ENCODE results near the gene C1orf198.

C1orf198 gene

GRCh38 chr1:230807029-230807428, 61.3 kb downstream of the C1orf198 start:
- no peak for DNase-seq

- DNase-seq: no peak
Measured at GRCh38 chr1:230806552-230806951, 61.8 kb downstream of the C1orf198 start.

- no peak for DNase-seq
Measured at GRCh38 chr1:230804396-230804795, 63.9 kb downstream of the C1orf198 start.

DNA sequence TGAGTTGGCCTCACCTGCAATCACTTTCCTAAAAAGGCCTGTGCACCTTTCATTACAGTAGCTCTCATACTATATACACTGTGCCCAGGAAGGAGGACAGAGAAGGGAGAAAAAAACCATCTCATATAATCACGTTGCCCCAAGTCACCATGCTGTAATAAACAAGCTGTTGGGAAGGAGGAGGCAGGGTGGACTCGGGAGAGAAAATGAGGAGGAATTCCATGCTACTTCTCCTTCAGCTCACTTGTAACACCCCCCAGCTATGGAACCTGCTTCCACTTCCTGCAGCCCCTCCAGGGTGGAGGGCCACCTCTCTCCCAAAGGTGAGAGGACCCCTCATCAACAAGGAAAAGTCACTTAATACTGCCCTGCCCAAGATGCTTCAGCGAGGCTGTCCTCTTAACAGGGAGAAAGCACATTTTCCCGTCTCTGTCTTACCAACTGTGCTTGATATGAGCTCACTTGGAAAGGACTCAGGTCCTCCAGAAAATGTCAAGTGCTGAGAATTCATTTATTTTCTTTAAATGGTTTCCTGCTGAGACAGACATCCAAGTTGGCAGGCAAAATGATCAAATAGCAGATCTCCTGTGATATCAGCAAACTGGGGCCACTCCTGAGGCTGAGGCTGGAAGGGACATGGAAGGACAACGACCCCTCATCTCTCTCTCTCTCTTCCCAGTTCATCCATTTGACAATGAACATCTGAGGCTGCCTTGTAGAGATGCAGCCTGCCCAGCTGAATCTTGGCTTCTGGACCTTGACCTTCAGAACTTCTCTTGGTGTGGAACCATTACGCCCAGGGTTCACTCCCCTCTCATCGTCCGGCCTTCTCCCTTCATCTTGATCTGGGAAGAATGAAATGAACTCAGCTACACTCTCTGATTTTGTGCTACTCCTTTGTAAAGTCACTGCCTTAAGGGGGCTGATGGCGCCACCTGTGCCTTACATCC, 67.2 kb downstream of the C1orf198 start:
- no peak for DNase-seq

- no peak for DNase-seq
Measured at GRCh38 chr1:230798491-230798890, 69.8 kb downstream of the C1orf198 start.

DNA sequence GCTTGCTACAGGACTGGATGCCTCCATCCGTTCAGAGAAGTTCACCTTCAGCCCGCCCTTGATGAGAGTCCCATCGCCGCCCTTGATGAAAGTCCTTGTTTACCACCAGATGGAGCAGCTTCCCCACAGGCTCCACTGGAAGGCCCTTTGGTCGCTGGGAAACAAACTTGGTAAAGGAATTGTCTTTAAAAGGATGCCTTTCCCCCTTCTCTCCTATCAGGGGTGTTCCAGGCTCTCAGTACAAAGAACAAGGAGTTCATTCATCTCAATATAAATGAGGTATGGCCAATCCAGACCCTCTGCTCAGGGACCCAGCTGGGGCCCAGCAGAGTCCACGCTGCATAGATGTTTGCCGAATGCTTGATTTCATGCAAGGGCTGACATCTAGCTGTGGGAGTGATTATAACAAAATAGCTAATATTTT, 70.4 kb downstream of the C1orf198 start:
- DNase-seq: no peak

DNA sequence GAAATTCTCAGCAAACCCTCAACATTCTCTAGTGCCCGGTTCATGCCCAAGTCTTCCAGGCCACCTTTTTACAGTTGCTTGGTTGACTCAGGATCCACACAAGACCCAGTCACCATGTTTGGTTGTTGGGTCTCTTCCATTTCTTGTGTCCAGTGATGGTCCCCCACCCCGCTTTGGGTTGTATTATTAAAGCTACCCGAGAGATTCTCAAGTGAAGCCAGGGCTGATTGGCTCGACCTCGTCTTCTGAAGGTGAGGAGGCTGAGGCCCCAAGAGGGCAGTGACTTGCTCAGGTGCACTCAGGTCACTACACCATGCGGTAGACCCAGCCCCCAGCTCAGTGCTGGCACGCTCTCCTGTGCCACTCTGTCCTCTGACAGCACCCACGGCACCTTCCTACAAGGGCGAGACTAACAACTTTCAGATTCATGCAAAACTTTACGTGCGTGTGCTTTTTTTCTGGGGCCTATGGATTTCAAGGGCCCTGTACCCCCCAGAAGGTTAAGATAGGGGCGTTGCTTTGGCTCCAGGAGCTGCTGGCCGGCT, 70.9 kb downstream of the C1orf198 start:
- no peak for DNase-seq

DNA sequence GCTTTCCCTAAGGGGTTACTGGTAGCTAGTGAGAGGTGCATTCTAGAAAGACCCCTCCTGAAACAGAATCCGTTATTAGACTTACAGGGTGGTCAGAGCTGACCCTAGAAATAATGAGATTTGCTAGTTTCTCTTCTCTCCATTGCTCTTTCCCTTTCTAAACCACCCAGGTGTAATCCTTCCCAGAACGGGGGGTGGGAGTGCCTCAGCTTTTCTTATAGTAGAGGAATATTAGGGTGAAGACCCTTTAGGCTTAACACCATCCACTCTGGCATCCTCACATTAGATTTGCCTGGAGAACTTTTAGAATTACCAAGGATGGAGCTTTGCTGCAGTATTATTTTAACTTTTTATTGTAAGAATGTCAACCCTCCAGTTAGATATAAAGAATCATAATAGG, 71.7 kb downstream of the C1orf198 start:
- DNase-seq: no peak

DNA sequence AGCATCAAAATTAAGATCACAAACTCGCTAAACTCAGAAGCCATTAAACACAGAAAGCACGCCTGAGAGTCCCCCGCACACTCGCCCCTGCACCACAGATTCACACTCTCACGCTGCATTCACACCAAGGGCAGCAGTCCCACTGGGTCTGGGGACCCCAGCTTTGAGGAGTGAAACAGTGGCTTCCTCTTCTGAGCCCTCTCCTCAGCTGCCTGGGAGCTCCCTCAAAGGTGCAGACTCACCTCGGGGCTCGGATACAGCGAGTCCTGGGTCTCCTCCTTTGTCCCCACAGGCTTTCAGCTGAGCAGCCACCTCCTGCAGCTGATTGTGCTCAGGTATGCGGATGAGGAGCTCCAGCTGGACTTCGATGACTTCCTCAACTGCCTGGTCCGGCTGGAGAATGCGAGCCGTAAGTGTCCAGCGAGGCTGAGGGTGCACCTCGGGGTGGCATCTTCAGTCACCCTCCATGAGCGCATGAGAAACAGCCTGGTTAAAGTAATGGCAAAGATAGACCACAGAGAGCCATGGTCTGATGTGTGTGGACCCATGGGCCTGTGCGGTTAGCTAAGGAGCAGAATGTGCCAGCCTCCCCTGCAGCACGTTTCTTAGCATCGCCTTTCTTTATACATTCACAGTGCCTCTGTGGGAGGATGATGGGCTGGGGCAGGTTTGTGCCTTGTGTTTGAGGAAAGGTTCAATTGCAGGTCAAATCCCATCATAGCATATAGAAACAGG, 73.3 kb downstream of the C1orf198 start:
- no peak for DNase-seq

DNA sequence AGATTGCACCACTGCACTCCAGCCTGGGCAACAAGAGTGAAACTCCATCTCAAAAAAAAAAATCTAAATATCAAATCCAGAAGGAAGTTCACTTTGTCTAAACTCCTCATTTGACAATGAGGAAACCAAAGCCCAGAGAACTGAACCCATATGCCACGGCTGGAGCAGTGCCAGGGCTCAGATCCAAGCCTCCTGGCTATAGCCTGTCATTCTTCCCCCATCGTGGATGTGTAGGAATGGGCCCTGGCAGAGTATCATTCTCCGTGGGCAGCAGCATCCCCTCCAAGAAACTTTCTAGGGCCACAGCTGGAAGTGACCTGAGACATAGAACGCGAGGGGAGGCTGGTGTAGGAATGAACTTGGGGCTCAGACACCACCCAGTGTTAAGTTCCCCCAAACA, 73.9 kb downstream of the C1orf198 start:
- DNase-seq: no peak

- no peak for DNase-seq
Measured at GRCh38 chr1:230793463-230793745, 74.9 kb downstream of the C1orf198 start.

GRCh38 chr1:230792691-230793462, 75.4 kb downstream of the C1orf198 start:
- DNase-seq: no peak

- no peak for DNase-seq
Measured at GRCh38 chr1:230791986-230792564, 76.2 kb downstream of the C1orf198 start.

DNA sequence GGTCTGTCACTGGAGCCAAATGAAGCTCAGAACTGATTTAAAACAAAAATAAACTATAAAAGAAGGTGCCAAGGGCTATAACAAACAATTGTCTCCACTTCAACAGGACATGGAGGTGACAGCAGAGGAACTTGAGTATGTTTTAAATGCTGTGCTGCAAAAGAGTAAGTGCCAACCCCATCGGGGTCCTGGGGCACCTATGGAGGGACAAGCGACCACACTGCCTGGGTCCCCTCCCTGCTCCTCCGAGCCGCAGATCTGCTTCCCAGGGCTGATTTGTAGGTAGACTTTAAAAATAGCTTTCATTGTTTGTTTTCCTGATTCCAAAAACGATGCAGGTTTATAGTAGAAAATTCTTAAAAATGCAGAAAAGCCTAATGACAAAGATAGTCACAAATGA, 78.3 kb downstream of the C1orf198 start:
- DNase-seq: no peak

GRCh38 chr1:230788561-230789275, 79.6 kb downstream of the C1orf198 start:
- no peak for DNase-seq

DNA sequence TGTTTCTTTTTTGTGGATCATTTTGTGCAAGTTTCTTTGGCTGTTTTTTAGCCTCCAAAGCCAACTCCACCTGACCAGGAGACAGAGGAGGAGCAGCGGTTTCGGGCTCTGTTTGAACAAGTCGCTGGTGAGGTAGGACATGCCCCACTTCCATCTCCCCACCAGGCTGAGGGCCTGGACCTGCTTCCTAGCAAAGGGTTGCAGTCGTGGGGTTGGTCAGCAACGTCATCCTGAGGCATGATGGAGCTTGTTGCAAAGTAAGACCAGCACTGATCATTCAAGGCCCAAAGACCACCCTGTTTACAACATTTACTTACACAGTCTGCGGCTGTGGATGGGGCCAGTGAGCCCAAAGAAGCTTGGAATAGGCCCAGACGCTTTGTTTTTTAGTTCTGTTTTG, 80.8 kb downstream of the C1orf198 start:
- no peak for DNase-seq

Data from stimulated activated CD4-positive, alpha-beta T cell treated with anti-CD3 and anti-CD28 coated beads, Interleukin-2, amount 100 ng/mL, for 24 hours (primary cell).